LHCN-M2 (cell line): ENCODE results near the gene UTP15. TPM values are rescaled to one million over a fixed set of nuclear protein-coding genes. Genes with fewer than 3 reads are reported as not detected.

Experiments
- DNase-seq: peaks from one replicate; pipeline ENCODE4 v3.0.0-alpha.2; 2012; ENCODE audit warnings: low read depth
- polyA plus RNA-seq: library from polyadenylated mRNA; unstranded; fragments of >200 nt; gene quantifications from one replicate; pipeline ENCODE4 v1.2.1, GENCODE V29; 2012; ENCODE audit warnings: missing spikeins
- total RNA-seq: library from RNA; depleted of rRNA; stranded (reverse); fragments of >200 nt; gene quantifications from 2 replicates; pipeline ENCODE4 v1.2.3, GENCODE V29; 2014; rRNA removed

The UTP15 gene, protein sequence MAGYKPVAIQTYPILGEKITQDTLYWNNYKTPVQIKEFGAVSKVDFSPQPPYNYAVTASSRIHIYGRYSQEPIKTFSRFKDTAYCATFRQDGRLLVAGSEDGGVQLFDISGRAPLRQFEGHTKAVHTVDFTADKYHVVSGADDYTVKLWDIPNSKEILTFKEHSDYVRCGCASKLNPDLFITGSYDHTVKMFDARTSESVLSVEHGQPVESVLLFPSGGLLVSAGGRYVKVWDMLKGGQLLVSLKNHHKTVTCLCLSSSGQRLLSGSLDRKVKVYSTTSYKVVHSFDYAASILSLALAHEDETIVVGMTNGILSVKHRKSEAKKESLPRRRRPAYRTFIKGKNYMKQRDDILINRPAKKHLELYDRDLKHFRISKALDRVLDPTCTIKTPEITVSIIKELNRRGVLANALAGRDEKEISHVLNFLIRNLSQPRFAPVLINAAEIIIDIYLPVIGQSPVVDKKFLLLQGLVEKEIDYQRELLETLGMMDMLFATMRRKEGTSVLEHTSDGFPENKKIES
- total RNA-seq = 28.3 and 31.6 TPM in 2 replicates
- 6.8 TPM for polyA plus RNA-seq

- DNase-seq = peak; percentile 98
Measured at GRCh38 chr5:73565139-73565968, at the start of gene UTP15, which contains the start of gene ANKRA2. Gene UTP15, plus strand, starts transcription at chr5:73565743. Its CDS starts 1,602 bp downstream, at chr5:73567345. Gene ANKRA2, minus strand, starts transcription at chr5:73565639. Its CDS starts 2,758 bp downstream, at chr5:73562881.

DNA sequence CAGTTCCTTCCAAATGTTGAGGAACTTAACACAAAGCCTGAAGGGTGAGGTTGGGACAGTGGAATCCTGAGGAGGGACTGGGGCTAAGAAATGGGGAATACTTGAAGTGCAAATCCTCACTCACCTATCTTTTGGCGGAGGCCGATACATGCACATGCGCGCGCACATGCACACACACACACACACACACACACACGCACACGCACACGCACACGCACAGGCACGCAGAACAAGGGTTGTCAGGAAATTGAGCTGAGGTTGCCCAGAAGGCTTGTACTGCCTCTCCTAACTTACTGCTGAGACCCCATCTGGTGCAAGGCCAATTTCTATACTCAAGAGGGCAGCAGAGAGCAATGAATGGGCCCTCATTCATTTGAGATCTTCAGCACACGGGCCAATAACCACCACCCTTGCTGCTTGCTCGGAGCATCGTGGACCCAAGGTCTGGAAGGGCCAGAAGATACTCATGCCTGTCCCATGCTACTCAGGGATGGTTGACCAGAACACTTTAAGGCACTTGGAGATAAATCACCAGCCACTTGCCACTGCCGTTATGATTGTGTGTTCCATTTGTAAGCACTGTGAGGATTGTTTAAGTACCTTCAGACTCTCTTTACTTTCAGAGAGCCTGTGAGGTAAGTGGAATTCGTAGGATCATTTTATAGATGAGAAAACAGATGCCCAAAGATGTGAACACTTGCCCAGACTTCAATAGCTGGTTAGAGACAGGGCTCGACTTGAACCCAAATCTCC is 45.8 kb upstream of the UTP15 start:
- DNase-seq = peak; percentile 85

- DNase-seq = no peak
Measured at GRCh38 chr5:73522989-73523388, 42.6 kb upstream of the UTP15 start.

DNA sequence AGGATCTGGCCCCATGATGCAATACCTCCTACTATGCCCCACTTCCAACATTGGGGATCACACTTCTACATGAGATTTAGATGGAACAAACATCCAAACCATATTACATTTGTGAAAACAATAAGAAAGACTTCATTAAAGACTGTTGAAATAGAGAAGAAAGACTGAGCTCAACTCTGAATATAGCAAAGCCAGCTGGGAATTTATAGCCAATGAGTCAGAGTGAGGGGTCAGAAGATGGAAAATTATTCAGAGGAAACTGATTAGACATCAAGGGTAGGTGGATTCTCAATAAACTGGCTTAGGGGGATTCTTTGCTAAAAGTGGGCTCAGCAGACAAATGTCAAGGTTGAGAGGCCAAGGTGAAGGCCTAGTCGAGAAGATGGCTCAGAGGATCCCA is 41.7 kb upstream of the UTP15 start:
- DNase-seq = no peak

DNA sequence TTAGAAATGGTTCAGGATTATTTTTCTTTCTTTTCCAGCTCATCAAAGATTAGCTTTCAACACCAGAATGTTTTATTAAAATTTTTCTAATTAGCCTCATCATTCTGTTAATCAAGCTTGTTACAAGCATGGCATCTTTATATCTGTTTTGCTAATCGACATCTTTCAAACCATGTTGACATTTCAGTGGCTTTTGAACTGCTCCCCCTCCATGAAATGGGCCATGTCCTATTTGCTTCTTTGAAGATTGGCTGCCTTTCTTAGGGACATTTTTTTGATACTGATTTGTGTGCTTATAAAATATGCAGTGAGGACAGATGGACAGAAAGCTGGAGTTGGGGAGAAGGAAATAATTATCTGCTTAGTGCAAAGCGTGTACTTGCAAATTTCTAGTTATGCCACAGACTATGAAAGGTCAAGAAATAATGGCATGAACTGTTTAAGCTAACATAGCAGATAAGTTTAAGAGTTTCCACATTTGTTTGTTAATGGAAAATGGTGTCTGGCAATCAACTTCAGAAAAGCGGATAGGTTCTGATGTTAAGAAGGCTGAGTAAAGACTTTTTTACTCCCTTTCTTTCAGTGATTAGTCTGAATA is 39.8 kb upstream of the UTP15 start:
- no peak for DNase-seq

DNA sequence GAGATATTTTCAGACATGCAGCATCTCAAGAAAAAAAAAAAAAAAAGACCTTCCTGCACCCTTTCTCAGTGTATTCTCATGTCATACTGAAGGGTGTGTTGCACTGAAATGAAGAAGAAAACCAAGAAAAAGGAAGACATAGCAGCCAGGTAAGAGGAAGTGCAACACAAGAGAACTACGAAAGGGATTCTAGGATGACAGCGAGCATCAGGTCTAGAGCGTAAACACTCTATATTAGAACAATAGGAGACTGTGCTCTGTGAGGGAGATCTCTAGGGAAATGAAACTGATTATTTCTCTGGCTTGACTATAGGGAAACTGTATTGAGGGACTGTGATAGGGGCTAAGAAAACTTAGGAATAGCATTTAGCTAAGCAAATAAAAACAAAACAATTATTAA is 37.3 kb upstream of the UTP15 start:
- DNase-seq = no peak

DNA sequence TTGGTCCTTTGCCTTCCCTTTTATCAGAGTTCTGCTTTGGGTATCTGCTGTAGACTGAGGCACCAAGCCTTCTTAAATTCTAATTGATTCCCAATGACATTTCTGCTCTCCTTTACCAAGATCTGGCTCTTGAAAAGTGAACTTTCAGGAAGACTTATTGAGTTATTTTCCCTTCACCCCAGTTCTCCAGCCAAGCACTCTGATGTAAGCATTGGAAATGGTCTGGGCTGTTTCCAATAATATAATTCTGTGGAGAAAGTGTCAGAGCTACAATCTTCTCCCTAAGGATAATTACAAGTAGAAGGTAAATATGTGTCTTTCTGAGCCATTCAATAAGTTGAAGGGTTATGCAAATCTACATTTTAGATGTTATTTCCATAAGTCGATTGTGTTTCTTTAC is 36.5 kb upstream of the UTP15 start:
- no peak for DNase-seq

DNA sequence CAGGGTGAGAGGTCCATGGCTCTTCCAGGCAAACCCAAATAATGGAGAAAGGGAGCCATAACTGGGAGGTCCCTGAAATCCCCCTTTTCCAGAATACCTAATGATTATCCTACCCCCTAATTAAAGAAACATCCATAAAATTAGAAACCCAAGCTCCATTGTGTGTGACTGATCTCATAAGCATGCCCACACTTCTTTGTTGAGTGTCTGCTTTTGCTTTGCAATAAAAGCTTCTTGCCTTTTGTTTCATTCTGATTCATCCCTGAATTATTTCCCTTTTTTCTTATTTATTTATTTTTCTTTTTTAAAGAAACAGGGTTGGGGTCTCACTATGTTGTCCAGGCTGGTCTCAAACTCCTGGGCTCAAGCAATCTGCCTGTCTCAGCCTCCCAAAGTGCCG is 34.2 kb upstream of the UTP15 start:
- peak; percentile 21 for DNase-seq

- no peak for DNase-seq
Measured at GRCh38 chr5:73532195-73532594, 33.3 kb upstream of the UTP15 start.

- peak; percentile 67 for DNase-seq
Measured at GRCh38 chr5:73534011-73534644, 31.4 kb upstream of the UTP15 start.

DNA sequence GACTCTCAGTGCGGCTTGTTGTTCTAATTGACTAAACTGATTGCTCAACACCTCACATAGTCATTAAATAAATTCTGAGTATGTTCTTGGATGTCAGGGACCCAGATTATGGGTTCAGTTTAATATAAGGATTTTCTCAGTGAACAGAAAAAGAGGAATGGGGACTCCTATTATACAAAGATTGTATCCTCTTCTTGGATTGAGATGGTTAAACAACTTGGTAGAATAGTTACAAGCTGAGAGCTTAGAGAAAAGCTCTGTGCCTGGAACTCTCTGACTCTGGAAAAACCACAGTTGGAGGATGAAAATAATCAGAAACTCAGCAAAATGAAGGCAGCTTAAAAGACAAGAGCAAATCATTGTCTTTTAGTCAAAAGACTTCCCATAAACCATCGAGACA is 30.6 kb upstream of the UTP15 start:
- no peak for DNase-seq

GRCh38 chr5:73539730-73540129 is 25.8 kb upstream of the UTP15 start:
- no peak for DNase-seq

DNA sequence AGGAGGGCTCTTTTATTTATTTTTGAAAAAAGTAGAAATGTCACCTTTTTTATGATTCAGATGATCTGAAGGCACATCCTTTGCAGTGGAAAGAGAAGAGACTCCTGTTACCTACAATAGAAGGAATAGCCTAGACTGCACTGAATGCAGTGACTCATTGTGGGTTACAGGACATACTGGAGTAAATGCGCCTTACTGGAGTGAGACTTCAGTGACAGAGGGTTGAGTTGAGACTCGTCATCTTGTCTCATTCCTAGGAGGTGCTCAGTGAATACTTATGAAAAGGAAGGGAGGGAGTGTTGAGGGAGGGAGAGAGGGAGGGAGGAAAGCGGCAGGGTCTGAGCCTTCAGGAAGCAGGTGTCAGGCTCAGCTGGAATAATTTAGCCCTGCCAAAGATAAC is 25.4 kb upstream of the UTP15 start:
- DNase-seq = peak; percentile 73

- no peak for DNase-seq
Measured at GRCh38 chr5:73542020-73542419, 23.5 kb upstream of the UTP15 start.

- no peak for DNase-seq
Measured at GRCh38 chr5:73544429-73545402, 20.8 kb upstream of the UTP15 start.

DNA sequence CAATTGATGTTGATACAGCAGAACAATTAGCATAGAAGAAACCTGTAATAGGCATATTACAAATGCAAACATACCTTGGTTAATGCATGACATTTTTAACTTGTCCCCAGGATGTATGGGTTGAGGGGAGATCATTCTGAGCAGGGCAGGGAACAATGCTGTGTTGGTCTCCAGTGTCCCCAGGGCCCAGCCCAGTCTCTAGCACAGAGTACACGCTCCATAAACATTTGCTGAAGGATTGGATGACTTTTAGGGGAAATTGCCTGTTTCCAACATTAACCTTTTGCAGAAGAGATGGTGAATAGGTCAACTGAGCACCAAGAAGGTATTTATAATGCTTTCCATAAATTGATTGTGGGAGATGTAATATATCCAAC is 20.2 kb upstream of the UTP15 start:
- no peak for DNase-seq

GRCh38 chr5:73550016-73550415 is 15.5 kb upstream of the UTP15 start:
- DNase-seq = no peak

DNA sequence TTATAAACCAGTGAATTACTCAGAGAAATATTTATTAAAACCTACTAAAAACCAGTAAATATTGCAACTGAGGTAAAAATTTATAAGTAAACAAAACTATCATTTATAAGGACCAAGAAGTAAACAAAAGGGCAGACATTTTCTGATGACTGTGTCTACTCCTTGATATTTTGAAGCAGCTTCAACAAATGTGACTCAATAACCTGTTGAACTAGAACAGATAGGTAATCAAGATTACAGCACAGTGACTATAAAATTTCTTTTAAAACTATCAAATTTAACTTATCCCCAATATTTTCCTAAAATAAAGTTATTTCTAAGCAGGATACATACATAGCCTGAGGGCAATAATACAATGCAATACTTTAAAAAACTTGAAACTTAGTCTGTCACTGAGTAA is 12.9 kb upstream of the UTP15 start:
- no peak for DNase-seq

- peak; percentile 22 for DNase-seq
Measured at GRCh38 chr5:73558950-73559349, 6.6 kb upstream of the UTP15 start.

DNA sequence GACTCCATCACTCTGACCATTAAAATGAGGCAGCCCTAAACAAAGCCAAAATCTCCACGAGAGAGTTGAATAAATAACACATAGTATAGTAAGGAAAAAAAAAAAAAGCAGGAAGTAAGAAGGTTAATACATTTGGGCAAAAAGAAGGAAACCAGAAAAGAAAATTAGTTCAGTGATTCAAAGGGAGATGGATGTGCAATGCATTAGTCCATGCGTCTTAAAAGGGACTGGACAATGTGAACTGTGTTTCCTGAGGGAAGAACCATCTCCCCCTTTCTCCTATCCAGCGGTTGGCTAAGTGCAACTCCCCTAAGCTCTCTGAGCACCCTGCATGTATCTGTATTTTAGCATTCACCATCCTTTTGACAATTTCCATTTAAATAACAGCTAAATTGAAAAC is 1.5 kb upstream of the UTP15 start:
- DNase-seq = no peak
